Limb (tissue), 2 donors: ENCODE measurements around the gene NEU4.

ENCODE experiments used
- DNase-seq, 2 donors: peaks; one replicate each; pipeline ENCODE4 v3.0.0-alpha.2; 2016; ENCODE audit errors: extremely low spot score in 2 of 2

Gene NEU4

DNA sequence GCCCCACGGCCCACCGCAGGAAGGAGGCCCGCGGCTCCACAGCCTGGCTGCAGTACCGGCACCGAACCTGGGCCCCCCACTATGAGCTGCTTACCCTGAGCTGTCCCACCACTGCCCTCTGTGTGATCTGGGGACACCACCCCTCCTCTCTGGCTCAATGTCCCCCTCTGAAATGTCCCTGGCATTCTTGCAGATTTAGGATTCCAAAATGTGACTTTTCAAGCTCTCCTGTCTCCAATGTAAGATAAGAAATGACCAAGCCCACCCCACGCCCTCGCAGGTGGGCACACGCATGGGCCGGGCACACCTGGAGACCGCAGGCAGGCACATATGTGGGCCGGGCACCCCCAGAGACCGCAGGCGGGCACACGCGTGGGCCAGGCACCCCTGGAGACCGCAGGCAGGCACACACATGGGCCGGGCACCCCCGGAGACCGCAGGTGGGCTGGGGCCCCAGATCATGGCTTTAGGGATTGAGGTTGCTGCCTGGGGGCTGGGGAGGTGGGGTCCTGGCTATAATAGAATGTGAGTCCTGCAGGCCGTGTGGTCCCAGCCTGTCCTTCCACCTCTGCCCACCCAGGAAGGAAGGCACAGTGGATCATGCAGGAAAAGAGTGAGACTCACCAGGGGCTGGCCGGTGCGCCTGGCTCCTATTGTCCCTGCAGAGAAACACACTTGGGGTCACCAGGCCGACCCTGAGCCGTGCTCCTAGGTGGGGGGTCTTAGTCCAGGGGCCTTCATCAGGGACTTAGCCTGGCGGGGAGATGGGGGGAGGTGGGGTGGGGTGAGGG, 42.5 kb downstream of the NEU4 start:
- no peak for DNase-seq

DNA sequence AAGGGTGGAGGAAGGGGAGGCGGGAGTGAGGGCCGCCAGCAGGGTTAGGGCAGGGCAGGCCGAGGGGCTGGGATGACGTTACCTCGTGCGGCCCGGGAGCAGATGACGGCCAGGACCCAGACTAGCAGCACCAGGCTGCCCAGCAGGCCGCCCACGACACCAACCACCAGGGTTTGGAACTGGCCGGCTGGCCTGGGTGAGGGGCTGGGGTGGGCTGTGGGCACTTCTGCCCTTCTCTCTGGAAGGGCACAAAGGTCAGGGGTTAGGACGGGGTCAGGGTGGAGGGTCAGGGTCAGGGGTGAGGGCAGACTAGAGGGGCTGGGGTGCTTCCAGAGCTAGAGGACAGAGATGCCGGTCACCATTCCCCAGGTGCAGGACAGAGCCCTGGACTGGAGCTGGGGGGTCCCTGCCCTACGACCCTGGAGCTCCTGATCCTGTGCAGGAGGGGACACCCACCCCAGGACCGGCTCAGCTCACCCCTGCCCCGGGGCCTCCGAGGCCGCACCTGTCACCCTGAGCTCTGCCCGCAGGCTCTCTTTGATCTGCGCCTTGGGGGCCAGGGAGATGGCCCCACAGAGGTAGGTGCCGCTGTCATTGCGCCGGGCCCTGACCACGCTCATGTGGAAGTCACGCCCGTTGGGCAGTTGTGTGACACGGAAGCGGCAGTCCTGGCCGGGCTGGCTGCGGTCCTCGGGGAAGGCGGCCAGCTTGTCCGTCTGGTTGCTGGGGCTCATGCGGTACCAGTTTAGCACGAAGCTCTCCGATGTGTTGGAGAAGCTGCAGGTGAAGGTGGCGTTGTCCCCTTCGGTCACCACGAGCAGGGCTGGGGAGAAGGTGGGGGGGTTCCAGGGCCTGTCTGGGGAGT, 43.4 kb downstream of the NEU4 start:
- peak in 1 of 2 donors; percentile 24 for DNase-seq

DNA sequence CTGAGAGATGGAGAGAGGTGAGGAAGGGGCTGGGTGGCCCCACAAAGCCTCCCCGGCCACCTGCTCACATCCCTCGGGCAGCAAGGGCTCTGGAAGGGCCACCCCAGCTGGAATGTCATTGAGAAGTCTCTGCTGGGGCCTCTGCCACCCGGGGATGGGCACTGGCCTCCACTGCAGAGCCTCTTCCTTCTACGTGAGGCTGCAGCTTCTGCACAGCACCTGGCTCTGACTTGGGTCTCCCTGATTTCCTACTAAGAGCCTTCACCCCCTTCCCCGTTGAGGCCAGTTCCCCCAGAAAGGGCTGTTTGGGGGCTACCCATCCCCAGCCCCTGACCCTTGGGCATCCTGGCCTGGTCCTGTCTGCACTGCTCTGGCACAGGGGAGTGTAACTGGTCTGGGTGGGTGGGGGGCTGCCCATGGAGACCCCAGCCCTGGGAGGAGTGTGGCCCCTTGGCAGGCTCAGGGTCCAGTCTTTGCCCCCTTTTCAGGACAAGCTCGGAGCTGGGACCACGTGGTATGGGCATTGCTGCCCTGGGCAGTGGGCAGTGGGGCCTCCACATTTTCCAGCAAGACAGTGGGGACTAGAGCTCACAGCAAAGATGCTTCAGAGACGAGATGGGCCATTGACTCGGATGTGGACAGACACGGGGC, 44.1 kb downstream of the NEU4 start:
- peak in 1 of 2 donors; percentile 14 for DNase-seq

DNA sequence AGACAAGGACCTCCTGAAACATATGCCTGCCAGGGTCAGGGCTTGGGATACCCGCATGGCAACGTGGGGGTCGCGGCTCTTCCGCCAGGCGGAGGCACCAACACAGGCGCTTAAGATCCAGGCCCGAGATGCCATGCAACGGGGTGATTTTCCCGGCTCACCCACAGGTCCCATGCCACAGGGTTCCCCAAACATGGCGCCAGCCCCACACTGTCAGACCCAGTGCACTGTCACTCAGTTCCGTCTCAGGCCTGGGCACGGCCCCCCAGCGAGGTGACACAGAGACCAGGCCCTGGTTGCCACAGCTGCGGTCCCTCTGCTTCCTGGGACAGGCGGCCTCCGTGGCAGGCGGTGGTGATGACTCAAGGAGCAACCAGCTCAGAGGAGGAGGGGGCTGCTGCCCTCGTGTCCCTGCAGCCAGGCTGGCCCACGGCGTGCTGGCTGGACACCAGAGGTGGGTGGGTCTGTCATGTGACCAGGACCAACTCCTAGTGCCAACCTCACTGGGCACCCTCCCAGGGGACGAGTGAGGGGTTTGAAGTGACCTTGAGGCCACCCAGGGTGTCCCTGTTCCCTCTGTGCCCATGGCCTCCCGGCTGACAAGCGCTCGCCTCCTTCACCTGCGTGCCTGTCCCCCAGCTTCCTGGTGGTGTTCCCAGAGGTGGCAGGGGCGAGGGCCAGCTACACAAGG, 44.8 kb downstream of the NEU4 start:
- DNase-seq = peak in 1 of 2 donors; percentile 32

DNA sequence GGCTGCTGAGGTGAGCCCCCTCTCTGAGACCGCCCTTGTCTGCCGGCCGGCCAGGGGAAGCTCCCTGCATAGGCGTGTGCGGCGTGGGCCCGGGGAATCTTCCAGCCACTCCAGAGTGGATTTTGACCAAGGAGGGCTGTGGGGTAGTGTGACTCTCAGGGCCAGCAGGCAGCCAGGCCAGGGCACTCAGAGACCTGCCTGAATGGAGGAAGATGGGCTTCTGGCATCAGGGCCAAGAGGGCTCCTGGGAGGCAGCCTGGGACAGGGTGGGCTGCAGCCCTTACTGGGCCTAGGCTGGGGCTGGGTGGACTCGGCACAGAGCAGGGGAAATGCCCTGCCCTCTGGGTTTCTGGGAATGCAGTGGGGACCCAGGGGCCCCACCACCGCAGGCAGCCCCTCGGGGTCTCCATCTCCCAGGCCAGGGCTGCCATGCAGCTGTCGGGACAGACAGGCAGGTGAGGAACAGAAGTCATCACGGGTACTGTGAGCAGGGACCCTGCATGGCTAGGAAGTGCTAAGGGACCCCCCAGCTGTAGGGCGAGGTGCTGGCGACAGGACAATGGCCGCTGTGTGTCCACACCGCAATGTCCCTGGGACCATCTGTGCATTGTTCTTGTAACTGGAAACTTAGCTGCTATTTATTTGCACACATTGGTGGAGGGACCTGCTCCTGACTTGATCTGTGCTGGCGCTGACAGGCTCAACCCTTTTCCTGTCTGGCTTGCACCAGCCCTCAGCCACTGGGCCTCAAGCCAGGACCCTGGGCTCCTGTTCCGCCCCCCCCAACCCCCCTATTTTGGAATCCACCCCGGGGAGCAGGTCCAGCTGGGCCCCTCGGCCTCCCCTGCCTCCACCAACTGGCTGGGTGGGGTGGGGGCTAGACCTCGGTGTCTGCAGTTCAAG, 45.6 kb downstream of the NEU4 start:
- peak in 1 of 2 donors; percentile 42 for DNase-seq

DNA sequence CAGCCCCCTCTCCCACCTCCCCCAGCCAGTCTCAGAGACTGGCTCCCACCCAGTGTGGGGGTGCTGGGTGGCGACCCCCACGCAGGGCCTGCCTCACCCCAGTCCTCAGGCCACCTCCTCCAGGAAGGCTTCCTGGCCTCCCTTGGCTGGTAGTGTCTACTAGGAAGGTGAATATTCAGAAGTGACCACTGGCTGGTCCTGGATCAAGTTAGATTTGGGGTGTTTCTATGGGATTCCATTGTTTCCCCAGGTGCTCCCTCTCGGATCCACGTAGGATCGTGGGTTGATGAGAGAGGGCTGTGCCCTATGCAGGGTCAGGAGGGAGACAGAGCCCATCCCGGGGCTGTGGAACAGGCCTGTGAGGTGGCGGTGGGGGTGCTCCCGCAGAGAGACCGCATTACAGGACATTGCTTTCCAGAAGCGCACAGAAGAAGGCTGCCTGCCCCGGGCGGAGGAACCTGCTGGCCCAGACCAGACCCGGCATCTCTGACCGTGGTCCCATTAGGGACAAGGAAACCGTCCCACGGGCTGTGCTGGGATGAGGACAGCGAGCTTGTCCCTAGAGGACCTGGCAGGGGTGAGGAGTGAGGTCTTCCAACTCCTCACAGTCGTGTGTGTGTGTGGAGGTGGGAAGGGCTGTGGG, 46.4 kb downstream of the NEU4 start:
- no peak for DNase-seq

DNA sequence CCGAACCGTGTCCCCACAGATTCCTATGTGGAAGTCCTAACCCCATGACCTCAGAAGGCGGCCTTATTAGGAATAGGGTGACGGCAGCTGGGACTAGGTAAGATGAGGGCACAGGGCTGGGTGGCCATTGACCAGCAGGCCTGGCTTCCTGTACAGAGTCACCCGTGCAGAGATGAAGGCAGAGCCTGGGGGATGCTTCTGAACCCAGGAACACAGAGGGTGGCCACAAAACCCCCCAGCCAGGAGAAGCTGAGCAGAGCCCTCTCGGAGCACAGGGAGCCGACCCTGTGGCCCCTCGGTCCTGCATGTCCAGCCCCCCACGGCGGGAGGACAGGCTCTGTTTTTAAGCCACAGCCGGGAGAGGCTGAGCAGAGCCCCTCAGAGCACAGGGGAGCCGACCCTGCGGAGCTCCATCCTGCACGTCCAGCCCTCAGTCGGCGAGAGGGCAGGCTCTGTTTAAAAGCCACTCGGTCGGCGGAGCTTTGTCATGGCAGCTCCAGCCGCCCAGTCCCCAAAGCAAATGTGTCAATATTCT, 47.0 kb downstream of the NEU4 start:
- DNase-seq = no peak

DNA sequence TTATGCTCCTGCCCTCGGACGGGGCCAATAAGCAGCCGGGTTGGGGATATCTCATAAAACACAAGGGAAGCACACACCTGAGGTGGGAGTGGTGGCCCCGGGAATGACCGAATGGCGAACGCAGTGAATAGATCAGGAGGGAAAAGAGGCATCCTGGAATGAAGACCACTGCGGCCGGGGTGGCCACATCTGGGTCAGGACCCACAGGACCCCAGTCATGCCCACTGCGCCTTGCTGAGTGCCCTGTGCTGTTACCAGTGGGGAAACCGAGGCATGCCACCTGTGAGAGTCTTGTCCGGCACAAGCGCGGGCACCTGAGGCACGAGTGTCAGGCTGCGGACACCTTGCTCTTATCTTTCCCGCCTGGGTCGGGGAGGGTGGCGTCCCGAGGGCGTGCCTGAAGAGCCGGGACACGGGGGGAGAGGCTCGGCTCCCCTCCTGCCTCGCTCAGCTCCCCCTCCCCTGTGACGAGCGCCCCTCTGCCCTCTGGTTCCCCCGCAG, 48.1 kb downstream of the NEU4 start:
- no peak for DNase-seq

DNA sequence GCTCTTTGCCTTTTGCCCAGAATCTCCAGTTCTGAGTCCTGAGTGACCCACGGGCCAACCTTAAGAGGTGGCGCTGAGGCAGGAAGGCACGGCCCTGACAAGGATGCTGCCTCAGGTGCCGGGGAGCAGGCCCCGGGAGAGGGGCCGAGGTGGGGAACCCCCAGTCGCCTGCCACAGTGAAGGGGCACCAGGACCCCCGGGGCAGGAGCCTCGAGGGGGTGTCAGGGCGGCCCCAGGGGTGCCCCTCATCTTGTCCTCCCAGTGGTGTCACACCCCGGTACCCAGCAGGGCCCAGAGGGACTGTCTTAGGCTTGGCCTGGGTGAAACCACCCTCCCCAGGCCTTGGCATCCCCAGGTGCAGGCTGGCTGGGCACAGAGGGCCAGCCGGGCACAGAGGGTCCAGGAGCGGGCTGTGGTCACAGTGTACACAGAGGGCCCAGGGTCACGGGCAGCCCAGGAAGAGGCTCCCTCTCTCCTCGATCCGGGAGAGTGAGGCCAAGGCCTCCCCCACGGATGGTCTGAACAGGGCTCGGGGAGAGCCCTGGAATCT, 48.7 kb downstream of the NEU4 start:
- no peak for DNase-seq

DNA sequence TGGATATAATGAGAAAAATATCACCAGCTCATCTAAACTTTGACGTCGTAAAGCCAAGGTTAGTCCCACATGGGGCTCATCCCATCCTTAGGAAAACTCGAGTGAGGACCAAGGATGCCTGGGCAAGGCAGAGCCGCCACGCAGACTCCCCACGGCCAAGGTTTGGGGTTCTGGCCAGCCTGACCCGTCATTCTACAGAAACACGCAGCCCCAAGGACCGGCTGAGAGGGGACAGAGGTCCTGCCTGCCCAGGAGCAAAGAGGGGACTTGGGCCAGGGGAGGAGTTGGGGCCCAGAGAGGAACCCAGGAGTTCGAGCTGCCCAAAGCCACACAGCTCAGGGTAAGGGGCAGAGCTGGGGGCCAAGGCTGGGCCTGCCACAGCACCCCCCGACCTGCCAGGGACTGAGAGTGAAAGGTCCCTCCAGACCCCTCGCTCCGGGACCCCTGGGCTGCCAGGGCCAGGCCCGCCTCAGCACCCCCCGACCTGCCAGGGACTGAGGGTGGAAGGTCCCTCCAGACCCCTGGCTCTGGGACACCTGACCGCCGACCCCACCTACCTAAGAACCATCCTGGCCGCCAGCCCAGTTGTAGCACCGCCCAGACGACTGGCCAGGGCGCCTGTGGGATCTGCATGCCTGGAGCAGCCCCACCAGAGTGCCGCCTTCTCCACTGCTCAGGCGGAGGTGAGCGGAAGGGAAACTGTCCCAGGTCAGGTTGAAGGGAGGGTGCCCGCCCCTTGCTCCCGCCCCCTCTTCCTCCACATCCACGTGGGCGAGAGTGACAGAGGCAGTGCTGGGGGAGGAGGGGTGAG, 49.4 kb downstream of the NEU4 start, which contains the start of gene PDCD1:
PDCD1 (minus strand) TSS at position 689 of the 811 bp plus-strand sequence; CDS start at position 633, 56 bp downstream.
- no peak for DNase-seq

DNA sequence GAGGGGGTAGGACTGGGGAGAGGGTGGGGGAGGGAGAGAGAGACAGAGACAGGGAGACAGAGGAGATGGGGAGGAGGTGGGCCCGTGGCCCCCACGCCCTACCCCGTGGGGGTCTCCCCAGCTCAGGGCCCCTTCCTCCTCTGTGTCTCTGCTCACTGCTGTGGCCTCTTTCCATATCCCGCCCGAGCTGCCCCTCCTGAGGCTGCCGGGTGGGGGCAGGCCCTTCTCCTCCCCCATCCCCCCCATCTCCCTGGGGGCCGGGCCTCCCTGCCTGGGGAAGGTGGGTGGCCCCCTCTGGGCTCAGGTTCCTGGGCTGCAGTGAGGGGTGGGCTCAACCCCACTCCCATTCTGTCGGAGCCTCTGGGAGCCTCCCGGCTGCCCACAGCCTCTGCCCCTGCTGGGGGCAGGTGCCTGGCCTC, 50.0 kb downstream of the NEU4 start:
- DNase-seq = no peak

DNA sequence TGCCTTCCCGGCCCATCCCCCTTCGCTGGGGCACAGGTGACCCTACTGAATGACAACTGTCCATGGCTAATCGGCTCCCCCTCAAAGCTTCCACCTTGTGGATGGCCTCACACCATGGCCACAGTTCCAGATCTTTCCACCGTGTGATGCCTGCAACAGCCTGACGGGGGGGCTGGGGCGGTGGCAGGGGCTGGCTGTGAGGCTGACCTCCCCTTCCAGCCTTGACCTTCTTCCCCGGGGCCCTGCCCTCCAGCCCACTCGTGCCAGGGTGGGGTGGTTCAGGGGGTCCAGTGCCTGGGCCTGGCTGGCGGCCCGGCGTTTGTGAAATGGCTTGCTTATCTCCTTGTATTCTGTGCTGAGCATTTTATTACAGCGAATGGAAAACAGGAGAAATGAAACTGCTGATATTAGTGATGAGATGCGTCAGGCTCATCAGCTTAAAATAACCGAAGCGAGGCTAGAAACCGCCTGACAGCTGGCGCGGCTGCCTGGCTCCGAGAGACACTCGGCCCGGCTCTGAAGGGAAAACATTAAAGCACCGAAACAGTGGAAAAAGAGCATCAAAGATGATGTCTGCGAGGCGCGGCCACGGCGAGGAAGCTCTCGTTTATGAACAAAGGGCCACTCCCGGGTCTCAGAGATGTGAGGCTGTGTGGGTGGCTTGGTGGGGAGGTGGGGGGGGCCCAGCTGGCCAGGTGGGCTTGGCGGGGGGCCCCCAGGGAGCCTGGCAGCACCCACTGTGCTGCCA, 50.6 kb downstream of the NEU4 start:
- DNase-seq = peak in 1 of 2 donors; percentile 34

DNA sequence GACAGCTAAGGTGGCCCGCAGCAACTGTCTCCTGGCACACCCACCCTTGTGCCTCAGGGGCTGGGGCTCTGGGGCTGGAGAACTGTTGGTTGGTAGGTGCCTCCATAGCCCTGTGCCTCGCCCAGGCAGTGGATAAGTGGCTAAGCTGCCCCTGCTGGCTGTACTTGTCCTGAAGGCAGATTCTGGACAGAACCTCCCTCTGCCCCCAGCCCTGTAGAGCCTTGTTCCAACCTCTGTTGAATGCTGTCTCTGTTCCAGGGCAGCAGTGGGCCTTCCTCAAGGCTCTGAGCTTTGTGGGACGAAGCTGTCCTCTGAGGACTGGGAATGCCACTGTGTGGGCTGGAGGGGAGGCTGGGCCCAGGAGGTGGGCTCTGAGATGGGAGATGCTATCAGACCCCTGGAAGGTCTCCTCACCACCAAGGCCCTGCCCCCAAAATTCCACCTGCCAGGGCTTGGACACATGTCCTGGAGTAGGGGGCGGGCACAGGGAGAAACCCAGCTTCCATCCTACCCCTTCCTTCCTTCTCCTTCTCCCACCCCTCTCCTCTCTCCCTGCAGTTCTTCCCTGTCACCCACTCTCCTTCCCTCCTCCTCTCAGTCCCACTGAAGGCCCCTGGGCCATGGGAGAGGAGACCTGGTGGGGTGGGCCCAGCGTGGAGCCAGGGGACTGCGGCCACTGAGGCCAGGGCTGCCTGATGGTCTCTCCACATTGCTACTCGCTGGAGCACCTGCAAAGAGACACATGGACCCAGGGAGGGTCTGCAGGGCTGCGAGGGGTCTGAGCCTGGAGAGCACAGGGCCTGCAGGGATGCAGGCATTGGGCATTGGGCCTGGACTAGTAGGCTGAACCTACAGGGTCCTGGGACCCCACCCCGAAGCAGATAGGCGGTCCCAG, 51.4 kb downstream of the NEU4 start:
- DNase-seq = no peak

DNA sequence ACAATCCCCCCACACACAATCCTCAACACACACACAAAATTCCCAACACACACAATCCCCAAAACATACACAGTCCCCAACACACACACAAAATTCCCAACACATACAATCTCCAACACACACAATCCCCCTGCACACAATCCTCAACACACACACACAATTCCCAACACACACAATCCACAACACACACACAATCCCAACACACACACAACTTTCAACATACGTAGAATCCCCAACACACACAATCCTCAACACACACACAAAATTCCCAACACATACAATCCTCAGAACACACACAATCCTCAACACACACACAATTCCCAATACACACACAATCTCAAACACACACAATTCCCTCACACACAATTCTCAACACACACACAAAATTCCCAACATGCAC, 52.3 kb downstream of the NEU4 start:
- no peak for DNase-seq

DNA sequence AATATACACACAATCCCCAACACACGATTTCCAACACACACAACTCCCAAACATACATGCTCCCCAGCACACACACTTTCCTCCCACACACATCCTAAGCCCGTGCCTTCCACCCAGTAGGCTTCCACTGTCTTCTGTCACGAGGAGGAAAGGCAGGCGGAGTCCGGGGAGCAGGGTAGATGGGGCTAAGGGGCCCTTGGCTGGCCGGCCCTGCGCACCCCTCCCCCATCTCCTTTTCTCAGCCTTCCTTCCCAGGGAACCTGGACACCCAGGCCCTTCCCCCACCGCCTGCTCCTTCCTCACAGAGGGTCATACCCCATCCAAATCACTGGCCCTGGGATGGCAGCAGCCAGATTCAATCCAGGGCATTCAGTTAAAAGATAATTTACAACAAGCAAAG, 53.1 kb downstream of the NEU4 start:
- no peak for DNase-seq

DNA sequence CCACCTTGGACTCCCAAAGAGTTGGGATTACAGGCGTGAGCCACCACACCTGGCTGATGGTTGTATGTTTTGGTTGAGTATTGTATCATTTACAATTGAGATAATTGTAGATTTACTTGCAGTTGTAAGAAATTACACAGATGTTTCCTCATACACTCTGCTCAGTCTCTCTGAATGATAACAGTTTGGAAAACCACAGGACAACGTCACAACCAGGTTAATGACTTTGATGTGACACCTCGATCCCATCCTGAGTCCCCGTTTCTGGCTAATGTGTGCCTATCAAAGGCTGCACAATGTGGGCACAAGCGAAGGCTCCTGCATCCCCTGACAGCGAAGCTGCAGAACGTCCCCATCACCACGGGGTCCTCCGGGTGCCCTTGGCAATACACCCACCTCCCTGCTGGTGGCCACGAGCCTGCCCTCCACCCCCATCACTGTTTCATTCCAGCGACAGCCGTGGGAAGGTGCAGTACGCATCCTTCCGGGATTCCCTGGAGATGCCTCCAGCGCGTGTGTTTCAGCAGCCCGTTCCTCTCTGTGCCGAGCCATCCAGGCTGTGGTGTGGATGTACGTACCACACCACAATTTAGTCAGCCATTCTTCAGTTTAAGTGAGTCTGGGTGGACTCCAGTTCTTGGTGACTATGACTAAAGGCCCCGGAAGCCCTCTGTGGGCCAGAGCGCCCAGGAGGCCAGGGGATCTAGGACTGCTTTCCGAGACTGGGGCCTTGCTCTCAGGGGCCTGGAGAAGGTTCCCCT, 54.0 kb downstream of the NEU4 start:
- no peak for DNase-seq
